GM19193 (cell line): Measurements from ENCODE around the gene MRTFB.

Experiments used
- POLR2A ChIP-seq: IDR thresholded peaks from 4 replicates; pipeline ENCODE4 v1.6.1; 2011; ENCODE audit not compliant: insufficient read depth, insufficient read length; ENCODE audit errors: extremely low read depth

The MRTFB gene

GRCh38 chr16:14088155-14088753, 17.1 kb downstream of the MRTFB start:
- no peak for TF ChIP-seq POLR2A

GRCh38 chr16:14089283-14089823, 18.2 kb downstream of the MRTFB start:
- TF ChIP-seq POLR2A = no peak

GRCh38 chr16:14092561-14092960, 21.4 kb downstream of the MRTFB start:
- TF ChIP-seq POLR2A = no peak

GRCh38 chr16:14095883-14096551, 24.9 kb downstream of the MRTFB start:
- TF ChIP-seq POLR2A = no peak

DNA sequence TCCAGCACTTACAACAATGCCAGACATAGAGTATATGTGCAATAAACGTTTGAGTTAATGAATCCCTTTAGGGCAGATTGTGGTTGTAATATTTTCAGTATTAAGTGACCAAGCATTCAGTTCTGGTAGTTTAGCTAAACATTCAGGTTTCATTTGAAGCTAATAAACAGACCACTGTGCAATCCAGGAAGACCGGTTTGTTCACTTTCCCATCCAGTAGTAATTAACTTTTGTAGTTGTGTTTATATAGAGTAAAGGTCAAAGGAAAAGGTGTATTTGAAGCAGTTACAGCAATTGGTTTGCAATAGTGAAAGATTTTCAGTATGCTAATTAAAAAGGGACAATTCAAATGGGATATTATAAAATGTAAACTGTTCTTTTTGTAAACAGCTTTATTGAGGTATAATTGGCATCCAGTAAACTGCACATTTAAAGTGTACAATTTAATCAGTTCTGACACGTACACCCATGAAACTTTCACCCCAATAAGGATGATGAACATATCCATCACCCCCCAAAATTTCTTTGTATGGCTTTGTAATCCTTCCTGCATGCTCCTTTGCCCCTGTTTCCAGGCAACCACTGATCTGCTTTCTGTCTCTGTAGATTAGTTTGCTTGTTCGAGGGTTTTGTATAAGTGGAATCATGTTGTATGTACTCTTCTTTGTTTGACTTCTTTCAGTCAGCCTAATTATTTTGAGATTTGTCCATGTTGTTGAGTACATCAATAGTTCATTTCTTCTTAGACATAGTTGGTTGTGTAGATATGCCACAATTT, 26.3 kb downstream of the MRTFB start:
- TF ChIP-seq POLR2A = no peak

DNA sequence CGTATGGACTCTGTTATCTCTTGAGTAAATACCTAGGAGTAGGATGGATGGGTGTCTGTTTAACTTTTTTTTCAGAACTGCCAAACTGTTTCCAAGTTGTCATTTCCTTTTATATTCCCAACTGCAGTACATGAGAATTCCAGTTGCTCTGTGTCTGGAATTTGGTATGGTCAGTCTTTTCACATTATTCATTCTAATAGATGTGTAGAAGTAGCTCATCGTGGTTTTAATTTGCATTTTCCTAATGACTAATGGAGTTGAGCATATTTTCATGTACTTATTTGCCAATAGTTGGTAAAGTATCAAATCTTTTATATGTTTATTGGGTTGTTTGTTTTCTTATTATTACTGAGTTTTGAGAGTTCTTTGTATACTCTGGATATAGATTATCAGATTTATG, 27.0 kb downstream of the MRTFB start:
- no peak for TF ChIP-seq POLR2A

GRCh38 chr16:14100825-14101224, 29.7 kb downstream of the MRTFB start:
- no peak for TF ChIP-seq POLR2A

DNA sequence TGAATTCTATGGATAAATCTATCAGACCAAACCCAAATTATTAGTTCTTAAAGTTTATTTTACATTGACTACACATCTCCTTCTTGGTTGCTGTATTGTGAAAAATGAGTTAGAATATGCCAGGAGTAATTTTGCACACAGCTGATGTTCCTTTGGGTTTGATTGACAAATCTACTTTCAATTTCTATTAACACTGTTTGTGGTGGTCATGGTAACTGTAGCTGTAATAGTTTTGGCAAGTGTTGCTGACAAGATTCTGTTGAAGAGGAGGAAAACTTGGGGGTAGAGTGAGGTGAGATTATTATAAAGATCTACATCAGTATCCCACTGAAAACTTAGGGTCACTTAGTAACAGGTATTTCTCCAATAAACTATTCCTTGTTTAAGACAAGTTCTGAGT, 30.3 kb downstream of the MRTFB start:
- TF ChIP-seq POLR2A = no peak

DNA sequence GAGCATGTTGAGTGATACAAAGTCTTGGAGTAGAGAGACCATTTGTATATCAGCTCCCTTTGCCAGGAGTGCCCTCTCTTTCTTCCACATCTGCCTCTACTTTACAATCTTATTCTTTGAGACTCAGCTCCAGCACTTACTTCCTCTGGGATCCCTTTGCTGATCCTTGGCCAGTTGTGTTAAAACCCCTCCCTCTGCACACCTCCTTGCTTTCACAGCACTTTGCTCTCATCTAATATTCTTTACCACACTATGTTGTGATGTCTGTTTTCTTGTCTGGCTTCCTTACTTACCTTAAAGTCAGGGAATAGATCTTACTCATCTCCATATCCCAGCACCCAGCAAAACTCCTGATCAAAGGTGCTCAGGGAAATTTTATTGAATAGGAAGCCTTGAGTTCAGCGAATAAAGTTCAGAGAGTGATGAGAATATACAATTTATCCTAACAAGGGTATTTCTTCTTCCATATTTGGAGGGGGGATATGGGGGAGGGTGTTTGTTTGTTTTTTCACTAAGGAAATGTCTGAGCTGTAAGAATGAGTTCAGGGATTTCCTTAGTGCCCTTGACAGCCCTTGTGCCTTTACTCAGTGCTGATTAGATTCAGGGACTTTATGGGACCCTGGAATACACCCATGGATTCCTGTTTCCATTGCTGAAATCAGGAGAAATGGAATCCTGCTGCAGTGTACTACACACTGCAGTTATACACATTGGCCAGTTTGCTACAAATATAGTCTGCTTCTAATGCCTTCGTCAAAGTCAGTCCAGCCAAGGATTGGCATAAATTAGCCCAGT, 32.0 kb downstream of the MRTFB start:
- no peak for TF ChIP-seq POLR2A

DNA sequence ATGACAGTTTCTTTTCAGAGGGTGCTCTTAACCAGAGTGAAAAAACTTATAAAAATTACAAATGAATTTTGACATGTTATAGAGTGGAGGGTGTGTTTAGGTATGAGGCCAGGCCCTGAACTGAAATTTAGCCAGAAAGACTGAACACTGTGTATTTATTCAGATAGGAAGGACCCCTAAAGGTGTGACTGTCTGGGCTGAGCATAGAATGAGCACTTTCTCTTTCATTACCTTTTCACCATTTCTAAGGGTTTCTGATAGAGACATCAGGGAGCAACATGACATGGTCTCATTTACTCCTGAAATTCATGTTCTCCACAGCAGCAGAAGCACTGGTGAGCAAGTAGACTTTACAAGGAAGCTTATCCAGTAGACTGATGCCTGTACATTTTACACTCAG, 32.9 kb downstream of the MRTFB start:
- TF ChIP-seq POLR2A = no peak

- no peak for TF ChIP-seq POLR2A
Measured at GRCh38 chr16:14105760-14106375, 34.7 kb downstream of the MRTFB start.

DNA sequence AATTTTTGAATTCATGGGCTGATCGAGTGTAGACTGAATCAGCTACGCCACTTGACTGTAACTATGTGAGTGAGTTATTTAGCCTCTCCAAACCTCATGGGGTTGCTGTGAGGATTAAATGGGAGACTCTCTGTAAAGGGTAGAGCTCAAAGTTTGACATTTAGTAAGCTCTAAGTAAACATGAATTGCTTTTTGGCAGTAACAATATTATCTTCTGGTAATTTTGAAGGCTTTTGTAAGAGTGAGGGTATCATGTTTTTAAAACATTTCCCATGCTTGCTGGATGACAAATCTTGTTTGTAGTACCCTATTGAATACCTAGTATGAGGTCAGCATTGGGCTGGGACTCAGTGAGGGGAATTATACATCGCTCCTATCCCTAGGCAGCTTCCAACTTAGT, 35.3 kb downstream of the MRTFB start:
- TF ChIP-seq POLR2A = no peak

DNA sequence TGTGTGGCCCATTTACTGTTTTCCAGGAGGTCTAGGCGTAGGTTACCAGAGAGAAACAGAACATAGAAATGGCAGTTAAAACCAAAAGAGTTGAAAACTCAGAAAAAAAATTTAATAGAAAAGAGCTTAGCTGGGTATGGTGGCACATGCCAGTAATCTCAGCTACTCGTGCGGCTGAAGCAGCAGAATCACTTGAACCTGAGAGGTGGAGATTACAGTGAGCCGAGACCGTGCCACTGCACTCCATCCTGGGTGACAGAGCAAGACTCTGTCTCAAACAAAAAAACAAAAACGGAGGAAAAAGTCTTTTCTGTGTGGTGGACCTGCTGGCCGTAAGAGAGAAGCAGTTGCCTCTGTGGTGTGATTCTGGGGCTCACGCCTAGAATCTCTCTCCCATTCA, 35.8 kb downstream of the MRTFB start:
- TF ChIP-seq POLR2A = no peak

DNA sequence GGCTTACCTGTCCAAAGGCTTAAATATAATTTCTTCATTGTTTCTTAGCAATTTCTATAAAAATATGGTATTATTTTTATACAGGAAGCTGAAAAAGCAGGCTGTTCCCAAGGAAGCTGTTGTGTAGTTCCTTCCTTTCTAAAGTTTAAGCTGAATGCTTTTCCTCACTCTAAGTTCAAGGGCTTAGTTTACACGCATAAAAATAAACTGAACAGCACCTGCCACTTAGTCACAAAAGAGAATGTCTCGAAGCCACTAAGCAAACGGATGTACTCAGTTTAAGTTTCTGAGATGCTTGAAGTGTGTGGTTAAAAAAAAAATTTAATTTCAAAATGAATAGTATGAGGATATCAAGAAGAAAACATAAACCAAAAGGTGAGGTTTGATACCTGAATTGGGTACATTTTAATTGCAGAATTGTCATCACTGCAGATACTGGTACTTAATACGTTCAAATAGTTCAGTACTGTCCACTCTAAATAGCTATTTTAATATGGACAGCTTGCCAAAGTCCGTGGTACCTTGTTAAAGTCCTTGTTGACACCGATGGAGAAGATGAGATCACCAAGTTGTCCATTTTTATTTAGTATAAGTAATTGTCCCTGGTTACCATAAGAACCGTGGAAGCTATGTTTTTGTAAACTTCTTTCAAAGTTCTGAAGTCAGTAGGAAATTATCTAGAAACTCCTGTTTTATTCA, 38.1 kb downstream of the MRTFB start:
- TF ChIP-seq POLR2A = no peak
